Endodermal cell (in vitro differentiated cells): ENCODE results near the gene CLMN. TPM values are rescaled to one million over a fixed set of nuclear protein-coding genes. Genes with fewer than 3 reads are reported as not detected.

Experiments used
- DNase-seq: peaks from one replicate; pipeline ENCODE4 v3.0.0-alpha.2; 2017
- H3K27ac ChIP-seq: 2 replicates; pipeline ENCODE4 v1.5.1; 2013; ENCODE audit warnings: mild to moderate bottlenecking, low read depth, low read length, moderate library complexity
- H3K27me3 ChIP-seq: 2 replicates; pipeline ENCODE4 v1.6.1; 2013; ENCODE audit warnings: mild to moderate bottlenecking, low read length, moderate library complexity; ENCODE audit not compliant: insufficient read depth, control insufficient read depth, poor library complexity, severe bottlenecking
- H3K36me3 ChIP-seq: 2 replicates; pipeline ENCODE4 v1.7.0; 2013; ENCODE audit warnings: mild to moderate bottlenecking, low read length, moderate library complexity; ENCODE audit not compliant: control insufficient read depth, insufficient read depth
- H3K4me1 ChIP-seq: one replicate; pipeline ENCODE4 v1.7.0; 2013; ENCODE audit warnings: low read length; ENCODE audit not compliant: control insufficient read depth, insufficient read depth
- H3K4me3 ChIP-seq: 2 replicates; pipeline ENCODE4 v1.5.1; 2013; ENCODE audit warnings: mild to moderate bottlenecking, low read length, moderate library complexity
- H3K9ac ChIP-seq: 2 replicates; pipeline ENCODE4 v1.6.1; 2013; ENCODE audit warnings: mild to moderate bottlenecking, low read length, moderate library complexity; ENCODE audit not compliant: poor library complexity, severe bottlenecking; ENCODE audit errors: extremely low read depth
- H3K9me3 ChIP-seq: 2 replicates; pipeline ENCODE4 v1.6.1; 2013; ENCODE audit warnings: mild to moderate bottlenecking, low read length, moderate library complexity; ENCODE audit not compliant: control insufficient read depth
- H3K27ac Mint-ChIP-seq: 2 replicates; pipeline ENCODE4 v1.8.0; 2020; ENCODE audit warnings: mixed read lengths
- H3K27me3 Mint-ChIP-seq: 2 replicates; pipeline ENCODE4 v1.8.0; 2021; ENCODE audit warnings: mild to moderate bottlenecking, mixed read lengths; ENCODE audit not compliant: insufficient read depth
- H3K36me3 Mint-ChIP-seq: 2 replicates; pipeline ENCODE4 v1.8.0; 2020; ENCODE audit warnings: low read depth, mixed read lengths
- H3K4me1 Mint-ChIP-seq: 2 replicates; pipeline ENCODE4 v1.8.0; 2020; ENCODE audit warnings: mixed read lengths
- H3K4me3 Mint-ChIP-seq: 2 replicates; pipeline ENCODE4 v1.8.0; 2020; ENCODE audit warnings: mild to moderate bottlenecking, moderate library complexity, mixed read lengths
- H3K9me3 Mint-ChIP-seq: 2 replicates; pipeline ENCODE4 v1.8.0; 2020; ENCODE audit warnings: mild to moderate bottlenecking, mixed read lengths
- CTCF ChIP-seq: fragments of 200-600 bp; sonication (generic); conservative IDR thresholded peaks from 2 replicates; pipeline ENCODE4 v1.5.0; 2021; ENCODE audit warnings: antibody characterized with exemption, mild to moderate bottlenecking
- WGBS, 2 experiments: methylation state at CpG; one replicate each; pipeline versions ENCODE4 v1.1.5 to v1.1.7; 2013; ENCODE audit warnings: missing lambda C conversion rate in 2 of 2, mixed read lengths in 1 of 2; ENCODE audit not compliant: insufficient coverage in 1 of 2, insufficient read length in 1 of 2; 5-methylcytosine and 5-hydroxymethylcytosine counted together
- total RNA-seq, 2 donors: library from RNA; stranded (reverse); fragmentation: NEBNext Ultra II Directional in 1 of 2; extraction: Animal tissue kit (Norgen Biotek cat#: 25700) in 1 of 2; gene quantifications; 2 replicates in 1 of 2; 3 replicates in 1 of 2; pipeline ENCODE4 v1.2.1, GENCODE V29; 2021

CLMN gene
- total RNA-seq, 2 donors from 2014 or later, result 9.5 to 11.7 TPM

GRCh38 chr14:95235767-95236166 is 83.9 kb downstream of the CLMN start:
- WGBS, 2 experiments, result 96 to 97% methylated on average over 6 to 14 of the region's 14 CpGs
- Mint-ChIP-seq H3K36me3 (no peaks in the 10 kb centered on the region), H3K9me3 (no peaks in the 10 kb centered on the region), H3K4me3 (no peak overlapping the region), H3K4me1 (peaks cover 10% of the 10 kb centered on the region), H3K27me3 (no peaks in the 10 kb centered on the region), H3K27ac (no peak overlapping the region)
- H3K27ac ChIP-seq, result no peak overlapping the region
- H3K36me3 ChIP-seq, result no peaks in the 10 kb centered on the region
- no peak for DNase-seq
- H3K4me1 ChIP-seq, result no peaks in the 10 kb centered on the region
- TF ChIP-seq CTCF, result no peak
- H3K9me3 ChIP-seq, result no peaks in the 10 kb centered on the region
- no peak overlapping the region for H3K9ac ChIP-seq
- H3K4me3 ChIP-seq, result no peak overlapping the region
- H3K27me3 ChIP-seq, result no peaks in the 10 kb centered on the region

DNA sequence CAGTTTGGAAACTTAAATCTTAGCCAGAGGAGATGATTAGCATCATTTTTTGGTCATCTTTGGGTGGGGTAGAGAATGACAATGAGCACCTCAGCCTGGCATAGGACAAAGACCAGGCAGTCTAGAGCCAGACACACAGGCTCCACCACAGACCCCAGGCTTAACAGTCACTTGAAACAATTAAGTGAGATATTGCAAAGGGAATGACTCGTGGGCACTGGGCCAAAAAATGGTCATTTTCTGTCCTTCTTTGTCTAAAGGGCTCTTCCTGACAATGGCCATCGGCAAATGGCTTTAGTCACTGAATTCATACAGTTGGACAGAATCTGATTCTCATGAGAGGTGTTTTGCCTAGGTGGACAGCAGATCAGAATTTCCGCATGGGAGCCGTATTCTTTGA is 84.4 kb downstream of the CLMN start:
- no peak overlapping the region for H3K4me3 Mint-ChIP-seq
- H3K9me3 ChIP-seq, result no peaks in the 10 kb centered on the region
- peaks cover 10% of the 10 kb centered on the region for H3K4me1 Mint-ChIP-seq
- H3K36me3 Mint-ChIP-seq, result no peaks in the 10 kb centered on the region
- H3K4me1 ChIP-seq, result no peaks in the 10 kb centered on the region
- no peak overlapping the region for H3K27ac Mint-ChIP-seq
- H3K9ac ChIP-seq, result no peak overlapping the region
- no peak for TF ChIP-seq CTCF
- no peak overlapping the region for H3K4me3 ChIP-seq
- H3K9me3 Mint-ChIP-seq, result no peaks in the 10 kb centered on the region
- 89 to 94% methylated on average over 4 of the region's 4 CpGs for WGBS, 2 experiments
- H3K36me3 ChIP-seq, result no peaks in the 10 kb centered on the region
- no peak for DNase-seq
- no peak overlapping the region for H3K27ac ChIP-seq
- H3K27me3 Mint-ChIP-seq, result no peaks in the 10 kb centered on the region
- no peaks in the 10 kb centered on the region for H3K27me3 ChIP-seq

GRCh38 chr14:95234426-95234825 is 85.3 kb downstream of the CLMN start:
- Histone ChIP-seq H3K4me1 (no peaks in the 10 kb centered on the region), H3K9me3 (no peaks in the 10 kb centered on the region), H3K4me3 (no peak overlapping the region), H3K36me3 (no peaks in the 10 kb centered on the region), H3K27ac (no peak overlapping the region), H3K9ac (no peak overlapping the region), H3K27me3 (no peaks in the 10 kb centered on the region)
- TF ChIP-seq CTCF, result no peak
- WGBS, 2 experiments, result 71 to 90% methylated on average over 1 to 7 of the region's 8 CpGs
- H3K4me3 Mint-ChIP-seq, result no peak overlapping the region
- no peaks in the 10 kb centered on the region for H3K27me3 Mint-ChIP-seq
- H3K9me3 Mint-ChIP-seq, result no peaks in the 10 kb centered on the region
- DNase-seq, result no peak
- H3K4me1 Mint-ChIP-seq, result peaks cover 10% of the 10 kb centered on the region
- peak overlapping the region; percentile 65 for H3K27ac Mint-ChIP-seq
- H3K36me3 Mint-ChIP-seq, result no peaks in the 10 kb centered on the region
